ENCODE results near the gene ABR.
"Not testable (repeated sequence)": the region's sequence is repeated elsewhere in the genome, so short reads cannot be mapped to it uniquely, and the experiment has no call there.

ABR gene

DNA sequence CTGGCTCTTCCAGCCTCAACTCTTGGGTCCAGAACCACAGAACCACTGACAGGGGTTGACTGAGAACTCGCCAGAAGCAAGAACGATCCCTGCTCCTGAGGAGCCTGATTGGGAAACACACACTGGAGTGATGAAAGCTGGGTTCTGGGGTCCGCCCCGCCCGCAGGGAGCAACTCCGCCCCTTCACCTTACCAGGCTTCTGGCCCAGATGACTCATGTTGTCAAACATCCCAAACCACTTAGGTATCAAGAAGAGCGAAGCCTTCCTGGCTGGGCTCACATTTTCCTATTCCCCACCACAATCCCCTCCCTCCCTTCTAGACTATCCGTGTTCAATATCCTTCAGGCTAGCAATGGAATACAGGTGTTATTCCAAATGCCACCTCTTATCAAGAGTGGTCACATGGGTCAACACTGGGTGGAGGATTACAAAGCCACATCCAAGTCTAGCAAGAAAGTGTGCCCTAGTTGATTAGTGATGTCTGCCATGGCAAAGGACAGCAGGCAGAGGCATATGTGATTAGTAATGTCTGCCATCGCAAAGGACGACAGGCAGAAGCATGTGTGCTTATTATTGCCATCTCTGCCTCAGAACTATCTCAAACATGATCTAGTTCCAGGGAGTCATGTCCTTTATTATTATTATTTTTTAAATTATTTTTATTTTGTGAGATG, 112.4 kb downstream of the ABR start:
- Histone ChIP-seq H3K9ac (ENCODE audit: low read depth, low read length) (no peak overlapping the region), H3K9me3 (ENCODE audit: insufficient read depth, low read length, severe bottlenecking) (peaks cover 4% of the 10 kb centered on the region), H3K4me3 (ENCODE audit: low read depth in 1 of 2, low read length in 2 of 2) (no peak overlapping the region), H3K79me2 (ENCODE audit: insufficient read depth, low read length) (no peaks in the 10 kb centered on the region), H3K27ac (ENCODE audit: low read length) (no peak overlapping the region), H3K4me1 (ENCODE audit: insufficient read depth, low read length) (no peaks in the 10 kb centered on the region), H3K4me2 (ENCODE audit: insufficient read depth, low read length) (no peak overlapping the region), H4K20me1 (ENCODE audit: insufficient read depth, low read length) (no peaks in the 10 kb centered on the region), H3K36me3 (ENCODE audit: insufficient read depth, low read length) (peaks cover 72% of the 10 kb centered on the region), H3K27me3 (ENCODE audit: insufficient read depth, low read length, poor library complexity) (no peaks in the 10 kb centered on the region), H2AFZ (ENCODE audit: low read depth, low read length) (no peak overlapping the region)
- ATAC-seq (ENCODE audit: insufficient read depth, low read depth) (no peak), DNase-seq (no peak)
- TF ChIP-seq, protein P1, sequence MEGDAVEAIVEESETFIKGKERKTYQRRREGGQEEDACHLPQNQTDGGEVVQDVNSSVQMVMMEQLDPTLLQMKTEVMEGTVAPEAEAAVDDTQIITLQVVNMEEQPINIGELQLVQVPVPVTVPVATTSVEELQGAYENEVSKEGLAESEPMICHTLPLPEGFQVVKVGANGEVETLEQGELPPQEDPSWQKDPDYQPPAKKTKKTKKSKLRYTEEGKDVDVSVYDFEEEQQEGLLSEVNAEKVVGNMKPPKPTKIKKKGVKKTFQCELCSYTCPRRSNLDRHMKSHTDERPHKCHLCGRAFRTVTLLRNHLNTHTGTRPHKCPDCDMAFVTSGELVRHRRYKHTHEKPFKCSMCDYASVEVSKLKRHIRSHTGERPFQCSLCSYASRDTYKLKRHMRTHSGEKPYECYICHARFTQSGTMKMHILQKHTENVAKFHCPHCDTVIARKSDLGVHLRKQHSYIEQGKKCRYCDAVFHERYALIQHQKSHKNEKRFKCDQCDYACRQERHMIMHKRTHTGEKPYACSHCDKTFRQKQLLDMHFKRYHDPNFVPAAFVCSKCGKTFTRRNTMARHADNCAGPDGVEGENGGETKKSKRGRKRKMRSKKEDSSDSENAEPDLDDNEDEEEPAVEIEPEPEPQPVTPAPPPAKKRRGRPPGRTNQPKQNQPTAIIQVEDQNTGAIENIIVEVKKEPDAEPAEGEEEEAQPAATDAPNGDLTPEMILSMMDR (IDR thresholded peaks at IDR 0.05; ENCODE audit: borderline replicate concordance, extremely low read depth, low read length, poor library complexity, severe bottlenecking), result no peak
- no peak for TF ChIP-seq EZH2 (IDR thresholded peaks at IDR 0.05; ENCODE audit: borderline replicate concordance, low read depth, low read length, severe bottlenecking)

- H3K27me3 ChIP-seq (ENCODE audit: insufficient read depth, low read length, poor library complexity); H2AFZ ChIP-seq (ENCODE audit: low read depth, low read length); H3K9ac ChIP-seq (ENCODE audit: low read depth, low read length); H3K27ac ChIP-seq (ENCODE audit: low read length); H3K4me3 ChIP-seq (ENCODE audit: low read depth in 1 of 2, low read length in 2 of 2); H3K79me2 ChIP-seq (ENCODE audit: insufficient read depth, low read length); H3K4me2 ChIP-seq (ENCODE audit: insufficient read depth, low read length); H3K9me3 ChIP-seq (ENCODE audit: insufficient read depth, low read length, severe bottlenecking); DNase-seq; H4K20me1 ChIP-seq (ENCODE audit: insufficient read depth, low read length); ATAC-seq (ENCODE audit: insufficient read depth, low read depth); H3K4me1 ChIP-seq (ENCODE audit: insufficient read depth, low read length): not testable (repeated sequence)
- peaks cover 54% of the 10 kb centered on the region for H3K36me3 ChIP-seq (ENCODE audit: insufficient read depth, low read length)
These were observed 114.4 kb downstream of the ABR start for GRCh38 chr17:1065416-1065815.

- no peaks in the 10 kb centered on the region for H3K27me3 ChIP-seq (ENCODE audit: insufficient read depth, low read length, poor library complexity)
- H3K4me2 ChIP-seq (ENCODE audit: insufficient read depth, low read length), result no peak overlapping the region
- H3K9me3 ChIP-seq (ENCODE audit: insufficient read depth, low read length, severe bottlenecking), result peaks cover 5% of the 10 kb centered on the region
- DNase-seq, result no peak
- H3K9ac ChIP-seq (ENCODE audit: low read depth, low read length), result no peak overlapping the region
- peaks cover 51% of the 10 kb centered on the region for H3K36me3 ChIP-seq (ENCODE audit: insufficient read depth, low read length)
- no peak overlapping the region for H3K4me3 ChIP-seq (ENCODE audit: low read depth in 1 of 2, low read length in 2 of 2)
- H3K4me1 ChIP-seq (ENCODE audit: insufficient read depth, low read length), result no peaks in the 10 kb centered on the region
- H4K20me1 ChIP-seq (ENCODE audit: insufficient read depth, low read length), result no peaks in the 10 kb centered on the region
- no peak for ATAC-seq (ENCODE audit: insufficient read depth, low read depth)
- H3K79me2 ChIP-seq (ENCODE audit: insufficient read depth, low read length), result no peaks in the 10 kb centered on the region
- no peak for TF ChIP-seq EZH2 (IDR thresholded peaks at IDR 0.05; ENCODE audit: borderline replicate concordance, low read depth, low read length, severe bottlenecking)
- TF ChIP-seq, protein P1 (IDR thresholded peaks at IDR 0.05; ENCODE audit: borderline replicate concordance, extremely low read depth, low read length, poor library complexity, severe bottlenecking), result no peak
- no peak overlapping the region for H3K27ac ChIP-seq (ENCODE audit: low read length)
- no peak overlapping the region for H2AFZ ChIP-seq (ENCODE audit: low read depth, low read length)
These were observed 118.8 kb downstream of the ABR start for GRCh38 chr17:1060991-1061390.

DNA sequence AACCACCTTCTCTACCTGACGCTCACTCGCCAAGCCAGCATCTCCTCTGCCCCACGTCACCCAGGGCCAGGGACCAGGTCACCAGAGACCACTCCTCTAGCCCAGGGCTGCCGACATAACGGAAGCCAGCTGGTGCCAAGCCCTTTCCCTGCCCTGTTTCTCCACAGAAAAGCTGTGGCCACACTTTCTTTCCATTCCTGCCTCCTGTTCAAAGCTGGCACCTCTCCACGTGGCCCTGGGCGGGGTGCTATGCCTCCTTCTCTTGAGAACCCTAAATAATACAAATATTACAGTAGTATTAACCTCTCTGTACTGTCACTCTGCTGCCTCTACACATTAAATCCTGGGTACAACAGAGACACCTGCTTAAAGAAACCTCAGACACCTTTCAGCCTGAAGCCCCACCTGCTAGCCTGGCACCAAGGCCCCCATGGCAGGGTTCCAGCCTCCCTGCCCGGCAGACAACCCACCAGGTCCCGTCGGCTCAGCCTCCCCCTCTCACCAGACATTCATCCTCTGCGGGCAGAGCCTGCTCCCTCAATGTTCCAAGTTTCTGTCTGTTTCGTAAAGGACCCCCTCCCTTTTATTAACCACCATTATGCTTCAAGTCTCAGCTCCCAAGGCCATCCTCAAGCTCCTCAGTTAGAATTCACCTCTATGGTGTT, 120.5 kb downstream of the ABR start:
- no peak overlapping the region for H3K9ac ChIP-seq (ENCODE audit: low read depth, low read length)
- no peak overlapping the region for H3K4me2 ChIP-seq (ENCODE audit: insufficient read depth, low read length)
- H3K9me3 ChIP-seq (ENCODE audit: insufficient read depth, low read length, severe bottlenecking), result peaks cover 5% of the 10 kb centered on the region
- ATAC-seq (ENCODE audit: insufficient read depth, low read depth) (no peak), DNase-seq (no peak)
- no peaks in the 10 kb centered on the region for H3K27me3 ChIP-seq (ENCODE audit: insufficient read depth, low read length, poor library complexity)
- H3K4me1 ChIP-seq (ENCODE audit: insufficient read depth, low read length), result no peaks in the 10 kb centered on the region
- no peak overlapping the region for H3K27ac ChIP-seq (ENCODE audit: low read length)
- peaks cover 52% of the 10 kb centered on the region for H3K36me3 ChIP-seq (ENCODE audit: insufficient read depth, low read length)
- TF ChIP-seq EZH2 (IDR thresholded peaks at IDR 0.05; ENCODE audit: borderline replicate concordance, low read depth, low read length, severe bottlenecking), result no peak
- TF ChIP-seq, protein P1 (IDR thresholded peaks at IDR 0.05; ENCODE audit: borderline replicate concordance, extremely low read depth, low read length, poor library complexity, severe bottlenecking), result no peak
- H3K4me3 ChIP-seq (ENCODE audit: low read depth in 1 of 2, low read length in 2 of 2), result no peak overlapping the region
- H3K79me2 ChIP-seq (ENCODE audit: insufficient read depth, low read length), result no peaks in the 10 kb centered on the region
- no peaks in the 10 kb centered on the region for H4K20me1 ChIP-seq (ENCODE audit: insufficient read depth, low read length)
- H2AFZ ChIP-seq (ENCODE audit: low read depth, low read length), result no peak overlapping the region

Data from DND-41 (cell line).